Raji (cell line): Measurements from ENCODE around the gene DHCR7.

Source experiments
- POLR2A ChIP-seq: IDR thresholded peaks from 2 replicates; pipeline ENCODE4 v1.6.1; 2011; ENCODE audit warnings: low read depth, low read length, control low read depth; ENCODE audit not compliant: insufficient read depth

The DHCR7 gene

GRCh38 chr11:71442123-71442522, 6.1 kb downstream of the DHCR7 start:
- TF ChIP-seq POLR2A = no peak

- TF ChIP-seq POLR2A = no peak
These were observed 6.9 kb downstream of the DHCR7 start for GRCh38 chr11:71441251-71441650.

GRCh38 chr11:71440021-71440755, 8.0 kb downstream of the DHCR7 start:
- TF ChIP-seq POLR2A = no peak

- TF ChIP-seq POLR2A = no peak
These were observed 9.5 kb downstream of the DHCR7 start for GRCh38 chr11:71438650-71439049.

GRCh38 chr11:71437879-71438278, 10.3 kb downstream of the DHCR7 start:
- no peak for TF ChIP-seq POLR2A

GRCh38 chr11:71437399-71437798, 10.8 kb downstream of the DHCR7 start:
- no peak for TF ChIP-seq POLR2A

GRCh38 chr11:71436861-71437260, 11.3 kb downstream of the DHCR7 start:
- TF ChIP-seq POLR2A = no peak

GRCh38 chr11:71435278-71435951, 12.8 kb downstream of the DHCR7 start:
- TF ChIP-seq POLR2A = no peak

GRCh38 chr11:71434576-71435130, 13.5 kb downstream of the DHCR7 start:
- no peak for TF ChIP-seq POLR2A

GRCh38 chr11:71433648-71434450, 14.3 kb downstream of the DHCR7 start:
- TF ChIP-seq POLR2A = no peak

- no peak for TF ChIP-seq POLR2A
These were observed 15.2 kb downstream of the DHCR7 start for GRCh38 chr11:71432761-71433647.

GRCh38 chr11:71431271-71431670, 16.9 kb downstream of the DHCR7 start:
- no peak for TF ChIP-seq POLR2A

- TF ChIP-seq POLR2A = no peak
These were observed 18.0 kb downstream of the DHCR7 start for GRCh38 chr11:71430166-71430565.

GRCh38 chr11:71429701-71430100, 18.5 kb downstream of the DHCR7 start:
- no peak for TF ChIP-seq POLR2A
